HG03103 (cell line): ENCODE data around the gene PDZD2.
"Not testable (repeated sequence)": the region's sequence is repeated elsewhere in the genome, so short reads cannot be mapped to it uniquely, and the experiment has no call there.

Experiments used
- ATAC-seq: cut with Tn5 transposase; IDR thresholded peaks from one replicate; pipeline ENCODE4 v1.9.1; 2021; ENCODE audit warnings: low read depth; ENCODE audit not compliant: unreplicated experiment

Gene PDZD2

DNA sequence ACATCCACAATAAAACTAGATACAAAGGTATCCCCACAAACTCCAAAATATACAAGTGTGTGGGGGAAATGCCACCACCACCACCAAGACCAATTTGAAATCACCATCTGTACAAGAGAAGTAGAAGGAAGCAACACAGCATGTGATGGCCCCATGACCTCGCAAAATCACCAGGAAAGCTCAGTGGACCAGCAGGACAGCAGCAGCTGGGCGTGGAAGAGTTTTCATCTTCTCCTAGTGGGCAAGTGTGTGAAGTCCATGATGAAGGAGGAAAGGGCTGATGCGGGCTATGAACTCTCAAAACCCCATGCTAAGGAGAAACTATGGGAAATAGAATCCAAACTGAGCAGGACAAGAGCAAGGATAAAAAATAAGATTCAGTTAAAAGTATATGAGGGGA is 477.1 kb downstream of the PDZD2 start:
- ATAC-seq = no peak

- no peak for ATAC-seq
Observed at GRCh38 chr5:32116574-32117313, 477.8 kb downstream of the PDZD2 start.

DNA sequence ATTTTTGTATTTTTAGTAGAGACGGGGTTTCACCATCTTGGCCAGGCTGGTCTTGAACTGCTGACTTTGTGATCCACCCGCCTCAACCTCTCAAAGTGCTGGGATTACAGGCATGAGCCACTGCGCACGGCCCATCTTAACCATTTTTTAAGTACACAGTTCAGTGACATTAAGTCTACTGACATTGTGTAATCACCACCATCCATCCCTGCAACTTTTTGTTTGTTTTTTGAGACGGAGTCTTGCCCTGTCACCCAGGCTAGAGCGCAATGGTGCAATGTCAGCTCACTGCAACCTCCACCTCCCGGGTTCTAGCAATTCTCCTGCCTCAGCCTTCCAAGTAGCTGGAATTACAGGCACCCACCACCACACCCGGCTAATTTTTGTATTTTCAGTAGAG is 480.0 kb downstream of the PDZD2 start:
- not testable (repeated sequence) for ATAC-seq

- no peak for ATAC-seq
Observed at GRCh38 chr5:32123058-32123805, 484.3 kb downstream of the PDZD2 start.

GRCh38 chr5:32123889-32124676 is 485.2 kb downstream of the PDZD2 start:
- ATAC-seq = no peak

- no peak for ATAC-seq
Observed at GRCh38 chr5:32126691-32127090, 487.8 kb downstream of the PDZD2 start.

DNA sequence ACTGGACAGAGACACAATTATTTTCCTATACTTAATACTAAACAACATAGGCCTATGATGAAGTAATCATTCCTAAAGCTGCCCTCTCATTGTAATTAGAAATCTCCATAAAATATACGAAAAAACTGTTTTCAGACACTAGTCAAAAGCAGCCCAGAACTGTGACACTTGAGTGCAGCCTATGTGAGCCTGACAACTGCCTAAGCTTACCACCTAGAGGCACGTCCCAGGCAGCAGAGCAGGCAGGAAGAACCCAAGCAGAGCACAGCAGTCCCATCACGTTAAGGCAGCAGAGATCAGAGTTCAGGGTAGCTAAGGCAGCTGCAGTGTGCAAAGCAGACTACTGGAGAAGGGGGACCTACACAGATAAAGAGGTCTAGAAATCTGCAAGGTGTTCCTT is 488.8 kb downstream of the PDZD2 start:
- ATAC-seq = no peak

DNA sequence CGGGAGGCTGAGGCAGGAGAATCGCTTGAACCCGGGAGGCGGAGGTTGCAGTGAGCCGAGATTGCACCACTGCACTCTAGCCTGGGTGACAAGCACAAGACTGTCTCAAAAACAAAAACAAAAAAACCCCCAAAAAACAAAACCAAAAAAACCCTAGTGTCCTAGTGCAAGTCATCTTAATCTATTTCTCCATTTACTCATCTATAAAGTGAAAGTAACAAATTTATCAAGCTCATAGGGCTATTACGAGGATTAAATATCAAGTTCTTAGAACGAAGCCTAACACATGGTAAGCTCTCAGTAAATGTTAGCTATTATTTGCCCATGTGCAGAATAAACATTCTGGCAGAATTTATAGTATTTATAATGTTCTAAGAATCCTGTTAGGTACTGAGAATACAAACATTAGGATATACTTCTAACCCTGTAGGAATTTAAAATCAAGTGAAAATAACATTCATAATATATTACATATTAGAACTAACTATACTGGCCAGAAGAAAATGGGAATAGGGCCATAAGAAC is 490.2 kb downstream of the PDZD2 start:
- no peak for ATAC-seq

GRCh38 chr5:32130865-32131264 is 491.9 kb downstream of the PDZD2 start:
- no peak for ATAC-seq

- ATAC-seq = no peak
Observed at GRCh38 chr5:32131604-32132003, 492.7 kb downstream of the PDZD2 start.

DNA sequence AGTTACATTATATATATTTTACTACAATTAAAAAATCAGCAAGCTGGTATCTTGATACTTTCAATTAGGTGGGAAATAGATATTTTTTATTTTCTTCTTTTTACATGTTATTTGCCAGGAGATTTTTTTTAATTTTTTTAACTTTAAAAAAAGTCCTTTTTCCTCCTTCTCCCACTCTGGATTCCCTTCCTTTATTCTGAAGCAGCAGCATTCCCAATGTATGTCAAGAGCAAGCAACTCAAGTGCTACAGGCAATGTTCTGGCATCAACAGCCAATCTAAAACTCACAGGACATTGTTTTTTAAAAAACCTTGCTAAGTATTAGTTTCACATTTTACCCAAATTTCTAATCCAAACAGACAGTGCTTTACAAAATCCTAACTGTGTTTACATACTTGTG is 493.8 kb downstream of the PDZD2 start:
- ATAC-seq = no peak

GRCh38 chr5:32135086-32135485 is 496.2 kb downstream of the PDZD2 start:
- no peak for ATAC-seq

GRCh38 chr5:32136342-32136741 is 497.4 kb downstream of the PDZD2 start:
- no peak for ATAC-seq

- no peak for ATAC-seq
Observed at GRCh38 chr5:32138839-32139493, 500.0 kb downstream of the PDZD2 start.

GRCh38 chr5:32143617-32144377 is 504.9 kb downstream of the PDZD2 start:
- no peak for ATAC-seq

DNA sequence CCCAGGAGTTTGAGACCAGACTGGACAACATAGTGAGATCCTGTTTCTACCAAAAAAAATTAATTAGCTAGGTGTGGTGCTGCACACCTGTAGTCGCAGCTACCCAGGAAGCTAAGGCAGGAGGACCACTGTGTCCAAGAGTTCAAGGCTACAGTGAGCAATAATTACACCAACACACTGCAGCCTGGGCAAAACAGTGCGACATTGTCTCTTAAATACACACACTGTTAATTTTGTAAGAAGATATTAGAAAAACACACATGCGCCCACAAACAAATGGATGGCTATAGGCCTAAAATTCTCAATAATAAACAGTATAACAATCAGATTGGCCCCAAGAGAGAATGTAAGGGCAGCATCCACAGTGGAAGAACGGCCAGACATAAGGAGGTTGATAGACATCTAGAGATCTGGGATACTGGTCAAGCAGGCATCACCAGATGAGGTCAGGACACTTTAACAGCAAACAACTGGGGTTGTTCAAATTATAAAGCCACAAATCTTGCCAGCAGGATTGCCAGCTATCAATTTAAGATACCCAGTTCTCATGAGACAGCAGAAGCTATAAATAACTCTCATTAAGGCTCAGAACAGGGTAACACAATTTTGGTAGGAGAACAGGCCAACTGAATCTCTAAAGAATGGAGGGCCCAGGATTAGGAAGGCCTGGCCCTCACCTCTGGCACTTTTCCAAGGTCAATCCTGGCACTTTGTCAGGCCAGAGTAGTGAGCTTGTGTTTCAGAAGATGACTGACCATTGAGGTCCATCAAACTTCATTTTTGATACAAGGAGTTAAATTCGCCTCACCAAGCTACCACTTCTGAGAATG is 505.7 kb downstream of the PDZD2 start:
- ATAC-seq = no peak

- no peak for ATAC-seq
Observed at GRCh38 chr5:32145378-32145777, 506.4 kb downstream of the PDZD2 start.

- no peak for ATAC-seq
Observed at GRCh38 chr5:32147236-32147635, 508.3 kb downstream of the PDZD2 start.

GRCh38 chr5:32147959-32148358 is 509.0 kb downstream of the PDZD2 start:
- no peak for ATAC-seq
